Astrocyte of the spinal cord (primary cell): ENCODE results near the gene TMEM50A.
A peak's percentile ranks its signal among the peaks of the same experiment; 100 is the strongest.
"Not testable (repeated sequence)": the region's sequence is repeated elsewhere in the genome, so short reads cannot be mapped to it uniquely, and the experiment has no call there.

ENCODE experiments used
- DNase-seq: peaks from one replicate; pipeline ENCODE4 v3.0.0; 2011; ENCODE audit warnings: low read depth, low spot score
- H3K4me3 ChIP-seq: 2 replicates; pipeline ENCODE4 v1.5.1; 2011; ENCODE audit warnings: low read depth, mild to moderate bottlenecking, low read length, moderate library complexity
- in situ Hi-C: cut with HindIII; loops from 2 replicates; pipeline ENCODE4 v1.10.0; 2017; ENCODE audit warnings: low sequenced_read_pairs
- TF ChIP-seq, protein P1 (sequence below): IDR thresholded peaks from 2 replicates; pipeline ENCODE4 v1.5.1; 2012; ENCODE audit warnings: low read depth, mild to moderate bottlenecking, low read length, inconsistent platforms

Gene TMEM50A

DNA sequence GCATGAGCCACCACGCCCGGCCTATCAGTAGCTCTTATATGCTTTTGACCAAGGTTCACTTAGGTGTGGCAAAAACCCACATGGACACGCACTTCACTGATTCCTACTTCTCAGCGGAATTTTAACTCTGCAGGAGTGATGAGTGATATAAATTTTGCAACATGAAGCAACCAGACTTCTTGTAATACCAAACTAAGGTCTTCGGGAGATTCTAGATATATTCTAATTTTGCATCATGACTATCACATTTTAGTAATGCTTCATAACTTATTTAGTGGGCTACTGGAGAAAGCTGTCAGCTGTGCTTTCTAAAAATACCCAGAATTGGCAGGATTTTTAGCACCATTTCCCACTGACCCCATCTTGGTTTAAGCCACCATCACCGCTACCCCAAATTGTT is 54.7 kb downstream of the TMEM50A start:
- in situ Hi-C loops, result no loop called here
- H3K4me3 ChIP-seq, result no peak overlapping the region
- TF ChIP-seq, protein P1, sequence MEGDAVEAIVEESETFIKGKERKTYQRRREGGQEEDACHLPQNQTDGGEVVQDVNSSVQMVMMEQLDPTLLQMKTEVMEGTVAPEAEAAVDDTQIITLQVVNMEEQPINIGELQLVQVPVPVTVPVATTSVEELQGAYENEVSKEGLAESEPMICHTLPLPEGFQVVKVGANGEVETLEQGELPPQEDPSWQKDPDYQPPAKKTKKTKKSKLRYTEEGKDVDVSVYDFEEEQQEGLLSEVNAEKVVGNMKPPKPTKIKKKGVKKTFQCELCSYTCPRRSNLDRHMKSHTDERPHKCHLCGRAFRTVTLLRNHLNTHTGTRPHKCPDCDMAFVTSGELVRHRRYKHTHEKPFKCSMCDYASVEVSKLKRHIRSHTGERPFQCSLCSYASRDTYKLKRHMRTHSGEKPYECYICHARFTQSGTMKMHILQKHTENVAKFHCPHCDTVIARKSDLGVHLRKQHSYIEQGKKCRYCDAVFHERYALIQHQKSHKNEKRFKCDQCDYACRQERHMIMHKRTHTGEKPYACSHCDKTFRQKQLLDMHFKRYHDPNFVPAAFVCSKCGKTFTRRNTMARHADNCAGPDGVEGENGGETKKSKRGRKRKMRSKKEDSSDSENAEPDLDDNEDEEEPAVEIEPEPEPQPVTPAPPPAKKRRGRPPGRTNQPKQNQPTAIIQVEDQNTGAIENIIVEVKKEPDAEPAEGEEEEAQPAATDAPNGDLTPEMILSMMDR, result no peak
- DNase-seq, result no peak

- H3K4me3 ChIP-seq, DNase-seq, in situ Hi-C loops: not testable (repeated sequence)
Measured at GRCh38 chr1:25397549-25397948, 59.4 kb downstream of the TMEM50A start.

DNA sequence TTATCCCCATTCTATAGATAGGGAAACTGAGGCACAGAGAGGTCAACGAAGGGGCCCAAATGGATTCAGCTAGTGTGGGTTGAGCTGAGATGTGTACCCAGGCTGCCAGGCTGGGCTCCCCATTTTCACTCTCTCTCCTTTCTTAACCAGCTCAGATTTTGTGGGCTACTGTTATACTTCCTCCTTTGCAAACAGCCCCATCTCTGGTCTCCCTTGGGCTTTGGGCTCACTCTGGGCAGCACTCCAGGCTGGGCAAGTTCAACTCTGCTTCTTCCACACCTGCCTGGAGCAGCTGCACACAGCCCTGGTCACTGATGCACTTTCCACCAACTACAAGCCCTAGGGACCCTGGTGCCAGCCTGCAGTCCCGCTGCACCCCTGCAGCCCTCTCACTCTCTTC is 59.9 kb downstream of the TMEM50A start:
- H3K4me3 ChIP-seq, in situ Hi-C loops, DNase-seq: not testable (repeated sequence)

- DNase-seq, H3K4me3 ChIP-seq, in situ Hi-C loops: not testable (repeated sequence)
- TF ChIP-seq, protein P1, result peak; percentile 29
Measured at GRCh38 chr1:25402947-25403803, 65.0 kb downstream of the TMEM50A start.

- in situ Hi-C loops, DNase-seq, H3K4me3 ChIP-seq: not testable (repeated sequence)
Measured at GRCh38 chr1:25405731-25406305, 67.7 kb downstream of the TMEM50A start.

GRCh38 chr1:25409641-25410427 is 71.7 kb downstream of the TMEM50A start:
- H3K4me3 ChIP-seq, DNase-seq, in situ Hi-C loops: not testable (repeated sequence)
